WERI-Rb-1 (cell line): ENCODE measurements around the gene ECD.

Experiments
- DNase-seq: peaks from one replicate; pipeline ENCODE4 v3.0.0-alpha.2; 2020
- H3K27ac ChIP-seq: fragments of 250-450 bp; sonication (Bioruptor Pico); 2 replicates; pipeline ENCODE4 v1.5.1; 2020; ENCODE audit warnings: mild to moderate bottlenecking, moderate library complexity
- H3K27me3 ChIP-seq: fragments of 250-450 bp; sonication (Bioruptor Pico); 2 replicates; pipeline ENCODE4 v1.5.1; 2021; ENCODE audit warnings: mild to moderate bottlenecking, low read depth, moderate library complexity; ENCODE audit not compliant: insufficient read depth, severe bottlenecking
- H3K36me3 ChIP-seq: fragments of 250-450 bp; sonication (Bioruptor Pico); 2 replicates; pipeline ENCODE4 v1.5.1; 2020; ENCODE audit warnings: mild to moderate bottlenecking, moderate library complexity
- H3K4me3 ChIP-seq: 2 replicates; pipeline ENCODE4 v1.5.1; 2011; ENCODE audit warnings: low read depth, mild to moderate bottlenecking, control low read depth, low read length
- H3K9me3 ChIP-seq: fragments of 250-450 bp; sonication (Bioruptor Pico); 2 replicates; pipeline ENCODE4 v1.5.1; 2021; ENCODE audit warnings: mild to moderate bottlenecking, moderate library complexity; ENCODE audit not compliant: severe bottlenecking
- CTCF ChIP-seq: IDR thresholded peaks from 2 replicates; pipeline ENCODE4 v1.5.1; 2011; ENCODE audit warnings: low read depth, mild to moderate bottlenecking, control low read depth, inconsistent platforms, low read length

ECD gene

GRCh38 chr10:73167783-73168464, at the start of gene ECD, which contains the start of gene FAM149B1:
ECD (minus strand) TSS chr10:73168008; CDS start chr10:73163937, 4,071 bp downstream.
FAM149B1 (plus strand) TSS chr10:73168119; CDS start chr10:73168340, 221 bp downstream.
- Histone ChIP-seq H3K4me3 (peak within 1 kb of the TSS; percentile 82), H3K9me3 (no peaks in the 10 kb centered on the region), H3K27me3 (no peaks in the 10 kb centered on the region), H3K27ac (peak within 1 kb of the TSS; percentile 83), H3K36me3 (peaks cover 28% of the 10 kb centered on the region)
- peak; percentile 95 for DNase-seq
- peak; percentile 31; the same call in 1 of the 2 replicates for TF ChIP-seq CTCF

- H3K9me3 ChIP-seq, result no peaks in the 10 kb centered on the region
- H3K27ac ChIP-seq, result no peak overlapping the region
- H3K36me3 ChIP-seq, result peaks cover 7% of the 10 kb centered on the region
- no peak overlapping the region for H3K4me3 ChIP-seq
- TF ChIP-seq CTCF, result no peak
- no peaks in the 10 kb centered on the region for H3K27me3 ChIP-seq
- no peak for DNase-seq
Measured at GRCh38 chr10:73215749-73216148, 47.9 kb upstream of the ECD start.

GRCh38 chr10:73211106-73211811, 43.5 kb upstream of the ECD start:
- Histone ChIP-seq H3K36me3 (no peaks in the 10 kb centered on the region), H3K27me3 (no peaks in the 10 kb centered on the region), H3K4me3 (no peak overlapping the region), H3K9me3 (peaks cover 4% of the 10 kb centered on the region), H3K27ac (no peak overlapping the region)
- DNase-seq, result no peak
- TF ChIP-seq CTCF, result no peak

- Histone ChIP-seq H3K27me3 (no peaks in the 10 kb centered on the region), H3K36me3 (no peaks in the 10 kb centered on the region), H3K9me3 (peaks cover 7% of the 10 kb centered on the region), H3K27ac (no peak overlapping the region), H3K4me3 (no peak overlapping the region)
- DNase-seq, result no peak
- TF ChIP-seq CTCF, result no peak
Measured at GRCh38 chr10:73210395-73211105, 42.7 kb upstream of the ECD start.

- no peak for DNase-seq
- Histone ChIP-seq H3K27me3 (no peaks in the 10 kb centered on the region), H3K4me3 (no peak overlapping the region), H3K9me3 (peaks cover 7% of the 10 kb centered on the region), H3K36me3 (no peaks in the 10 kb centered on the region), H3K27ac (no peak overlapping the region)
- no peak for TF ChIP-seq CTCF
Measured at GRCh38 chr10:73209705-73210104, 41.9 kb upstream of the ECD start.
